ENCODE data around the gene CFAP54.
A peak's percentile ranks its signal among the peaks of the same experiment; 100 is the strongest.
"Not testable (repeated sequence)": the region's sequence is repeated elsewhere in the genome, so short reads cannot be mapped to it uniquely, and the experiment has no call there.

The CFAP54 gene

GRCh38 chr12:96516472-96517430 lies 27.4 kb downstream of the CFAP54 start:
- DNase-seq (ENCODE audit: low read depth): peak; percentile 82

GRCh38 chr12:96520767-96521166 lies 31.4 kb downstream of the CFAP54 start:
- no peak for DNase-seq (ENCODE audit: low read depth)

- no peak for DNase-seq (ENCODE audit: low read depth)
These were observed 32.7 kb downstream of the CFAP54 start for GRCh38 chr12:96521895-96522682.

GRCh38 chr12:96522690-96523089 lies 33.3 kb downstream of the CFAP54 start:
- no peak for DNase-seq (ENCODE audit: low read depth)

- DNase-seq (ENCODE audit: low read depth): no peak
These were observed 36.7 kb downstream of the CFAP54 start for GRCh38 chr12:96526110-96526509.

- DNase-seq (ENCODE audit: low read depth): no peak
These were observed 40.5 kb downstream of the CFAP54 start for GRCh38 chr12:96529912-96530311.

- no peak for DNase-seq (ENCODE audit: low read depth)
These were observed 45.0 kb downstream of the CFAP54 start for GRCh38 chr12:96534339-96534738.

- no peak for DNase-seq (ENCODE audit: low read depth)
These were observed 59.0 kb downstream of the CFAP54 start for GRCh38 chr12:96548384-96548783.

- no peak for DNase-seq (ENCODE audit: low read depth)
These were observed 60.0 kb downstream of the CFAP54 start for GRCh38 chr12:96549341-96549740.

GRCh38 chr12:96570579-96570978 lies 81.2 kb downstream of the CFAP54 start:
- no peak for DNase-seq (ENCODE audit: low read depth)

- no peak for DNase-seq (ENCODE audit: low read depth)
These were observed 81.9 kb downstream of the CFAP54 start for GRCh38 chr12:96571101-96571862.

- DNase-seq (ENCODE audit: low read depth): no peak
These were observed 89.2 kb downstream of the CFAP54 start for GRCh38 chr12:96578526-96579125.

- no peak for DNase-seq (ENCODE audit: low read depth)
These were observed 96.6 kb downstream of the CFAP54 start for GRCh38 chr12:96585977-96586376.

GRCh38 chr12:96587691-96588090 lies 98.3 kb downstream of the CFAP54 start:
- DNase-seq (ENCODE audit: low read depth): no peak

- no peak for DNase-seq (ENCODE audit: low read depth)
These were observed 101.6 kb downstream of the CFAP54 start for GRCh38 chr12:96590970-96591369.

GRCh38 chr12:96604374-96604773 lies 115.0 kb downstream of the CFAP54 start:
- not testable (repeated sequence) for DNase-seq (ENCODE audit: low read depth)

- DNase-seq (ENCODE audit: low read depth): no peak
These were observed 116.3 kb downstream of the CFAP54 start for GRCh38 chr12:96605684-96606083.

GRCh38 chr12:96606134-96606533 lies 116.8 kb downstream of the CFAP54 start:
- DNase-seq (ENCODE audit: low read depth): no peak

- no peak for DNase-seq (ENCODE audit: low read depth)
These were observed 117.3 kb downstream of the CFAP54 start for GRCh38 chr12:96606644-96607043.

GRCh38 chr12:96617178-96617577 lies 127.8 kb downstream of the CFAP54 start:
- no peak for DNase-seq (ENCODE audit: low read depth)

GRCh38 chr12:96623155-96623554 lies 133.8 kb downstream of the CFAP54 start:
- no peak for DNase-seq (ENCODE audit: low read depth)
